GM18867 (cell line): ENCODE results near the gene NKG7.

Source experiments
- ATAC-seq: cut with Tn5 transposase; IDR thresholded peaks from one replicate; pipeline ENCODE4 v1.9.1; 2021; ENCODE audit warnings: mild to moderate bottlenecking, moderate library complexity; ENCODE audit not compliant: unreplicated experiment

Gene NKG7

GRCh38 chr19:51391073-51391611, 18.7 kb upstream of the NKG7 start:
- no peak for ATAC-seq

GRCh38 chr19:51389143-51389542, 16.7 kb upstream of the NKG7 start:
- no peak for ATAC-seq

- ATAC-seq = no peak
These were observed 15.5 kb upstream of the NKG7 start, which contains the start of gene LIM2 for GRCh38 chr19:51387924-51388389. LIM2 (minus strand) TSS chr19:51387974; CDS start chr19:51387443, 531 bp downstream.

- no peak for ATAC-seq
These were observed 14.5 kb upstream of the NKG7 start for GRCh38 chr19:51386882-51387520.

GRCh38 chr19:51382004-51382403, 9.6 kb upstream of the NKG7 start:
- no peak for ATAC-seq

GRCh38 chr19:51380379-51380778, 7.9 kb upstream of the NKG7 start:
- ATAC-seq = no peak

- ATAC-seq = no peak
These were observed 5.0 kb upstream of the NKG7 start for GRCh38 chr19:51377422-51377821.

- no peak for ATAC-seq
These were observed 3.2 kb upstream of the NKG7 start for GRCh38 chr19:51375504-51376221.

GRCh38 chr19:51372021-51372648, 319 bp downstream of the NKG7 start:
- no peak for ATAC-seq

GRCh38 chr19:51371186-51371690, 1.2 kb downstream of the NKG7 start:
- ATAC-seq = no peak

- ATAC-seq = no peak
These were observed 2.2 kb downstream of the NKG7 start for GRCh38 chr19:51370230-51370629.

GRCh38 chr19:51368366-51369282, 3.8 kb downstream of the NKG7 start, which contains the start of gene CLDND2:
CLDND2 (minus strand) TSS chr19:51369003; CDS start chr19:51368577, 426 bp downstream.
- no peak for ATAC-seq

GRCh38 chr19:51367565-51368365, 4.7 kb downstream of the NKG7 start:
- peak; percentile 72 for ATAC-seq

GRCh38 chr19:51367255-51367564, 5.2 kb downstream of the NKG7 start:
- peak; percentile 18 for ATAC-seq

GRCh38 chr19:51366389-51367254, 5.8 kb downstream of the NKG7 start:
- ATAC-seq = peak; percentile 53

GRCh38 chr19:51365965-51366388, 6.5 kb downstream of the NKG7 start, which contains the start of gene ETFB:
ETFB (minus strand) TSS chr19:51366388; CDS start chr19:51366326, 62 bp downstream.
- no peak for ATAC-seq

GRCh38 chr19:51365211-51365964, 7.1 kb downstream of the NKG7 start:
- ATAC-seq = no peak
